GM21515 (cell line): ENCODE data around the gene TEP1.

Experiments used
- ATAC-seq: cut with Tn5 transposase; IDR thresholded peaks from one replicate; pipeline ENCODE4 v1.9.1; 2021; ENCODE audit not compliant: unreplicated experiment

The TEP1 gene

GRCh38 chr14:20434701-20435581, 21.6 kb upstream of the TEP1 start:
- ATAC-seq, result no peak

GRCh38 chr14:20429801-20430669, 16.7 kb upstream of the TEP1 start:
- no peak for ATAC-seq

- no peak for ATAC-seq
Observed at GRCh38 chr14:20428802-20429201, 15.5 kb upstream of the TEP1 start.

GRCh38 chr14:20428010-20428365, 14.7 kb upstream of the TEP1 start:
- ATAC-seq, result peak; percentile 36

- peak; percentile 70 for ATAC-seq
Observed at GRCh38 chr14:20427231-20428009, 14.1 kb upstream of the TEP1 start.

- no peak for ATAC-seq
Observed at GRCh38 chr14:20424851-20425250, 11.6 kb upstream of the TEP1 start.

GRCh38 chr14:20422886-20423285, 9.6 kb upstream of the TEP1 start:
- ATAC-seq, result no peak

- no peak for ATAC-seq
Observed at GRCh38 chr14:20421267-20421666, 8.0 kb upstream of the TEP1 start.

GRCh38 chr14:20419419-20419818, 6.1 kb upstream of the TEP1 start:
- no peak for ATAC-seq

GRCh38 chr14:20418501-20418909, 5.2 kb upstream of the TEP1 start:
- ATAC-seq, result no peak

- ATAC-seq, result no peak
Observed at GRCh38 chr14:20417250-20418186, 4.2 kb upstream of the TEP1 start.

GRCh38 chr14:20416223-20416622, 2.9 kb upstream of the TEP1 start:
- no peak for ATAC-seq

GRCh38 chr14:20415782-20416206, 2.5 kb upstream of the TEP1 start:
- ATAC-seq, result peak; percentile 43

- ATAC-seq, result no peak
Observed at GRCh38 chr14:20413744-20414082, 412 bp upstream of the TEP1 start.

GRCh38 chr14:20412411-20412810, 890 bp downstream of the TEP1 start:
- peak; percentile 72 for ATAC-seq

GRCh38 chr14:20409226-20409625, 4.1 kb downstream of the TEP1 start:
- ATAC-seq, result no peak

GRCh38 chr14:20403521-20403920, 9.8 kb downstream of the TEP1 start:
- no peak for ATAC-seq

- no peak for ATAC-seq
Observed at GRCh38 chr14:20400965-20401593, 12.2 kb downstream of the TEP1 start.

- ATAC-seq, result no peak
Observed at GRCh38 chr14:20400589-20400964, 12.7 kb downstream of the TEP1 start.

GRCh38 chr14:20397511-20397910, 15.8 kb downstream of the TEP1 start:
- no peak for ATAC-seq
